Measurements from ENCODE around the gene PDLIM1. TPM values are rescaled to one million over a fixed set of nuclear protein-coding genes. Genes with fewer than 3 reads are reported as not detected.

PDLIM1 gene
- total and polyA plus RNA-seq, 9 of the 15 experiments (the other 6 are each of a cell fraction or from before 2014, with no cell fraction given), result 19.8 to 164 (median 39.1) TPM

DNA sequence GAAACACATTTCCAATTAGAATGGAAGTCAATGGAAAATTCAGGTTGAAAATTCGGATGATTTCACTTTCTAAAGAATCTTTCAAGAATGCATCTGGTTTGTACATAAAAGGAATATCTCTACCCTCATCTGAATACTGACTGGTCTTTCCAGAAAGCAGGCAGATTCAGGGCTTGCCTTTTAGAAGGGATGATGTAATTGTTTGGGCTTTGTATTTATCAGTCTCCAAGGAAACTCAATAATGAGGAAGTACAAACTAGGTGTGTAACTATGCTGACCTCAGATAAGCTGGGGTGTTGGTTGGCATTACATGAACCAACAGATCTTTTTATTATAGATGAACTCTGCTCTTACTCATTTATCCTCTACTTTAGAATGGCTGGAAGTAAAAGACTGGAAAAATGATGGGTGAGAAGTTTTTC, 24.1 kb downstream of the PDLIM1 start (continued):
- TF ChIP-seq SREBF2 (CRISPR knock-in tag; IDR thresholded peaks at IDR 0.05) (no peak), LEF1 (IDR thresholded peaks at IDR 0.05) (peak; percentile 70; the same call in 1 of the 2 replicates), ELF1 (tag; IDR thresholded peaks at IDR 0.05) (peak; percentile 75), ZNF175 (CRISPR knock-in tag; IDR thresholded peaks at IDR 0.05; ENCODE audit: low read depth) (peak; percentile 68; the same call in 1 of the 2 replicates), STAT5B (CRISPR knock-in tag; IDR thresholded peaks at IDR 0.05) (no peak), RBM34 (IDR thresholded peaks at IDR 0.05; ENCODE audit: borderline replicate concordance, insufficient read depth, low read length) (no peak), NCOA6 (IDR thresholded peaks at IDR 0.05) (no peak), ZNF124 (CRISPR knock-in tag; IDR thresholded peaks at IDR 0.05) (no peak), SPI1 (IDR thresholded peaks at IDR 0.05; ENCODE audit: borderline replicate concordance, low read depth, low read length) (peak; percentile 81), ZFX (CRISPR knock-in tag; IDR thresholded peaks at IDR 0.05) (no peak), HNRNPLL (IDR thresholded peaks at IDR 0.05; ENCODE audit: low read depth, low read length, poor library complexity, severe bottlenecking) (no peak), TSC22D4 (tag; IDR thresholded peaks at IDR 0.05) (no peak), SMAD3 (CRISPR knock-in tag; conservative IDR thresholded peaks at IDR 0.05) (no peak), EP400 (IDR thresholded peaks at IDR 0.05) (peak; percentile 59; the same call in 1 of the 2 replicates), HDAC2 (IDR thresholded peaks at IDR 0.05) (peak; percentile 41; the same call in 1 of the 2 replicates), CREM (IDR thresholded peaks at IDR 0.05; ENCODE audit: low read depth) (peak; percentile 35; the same call in 1 of the 2 replicates), FOXA3 (CRISPR knock-in tag; conservative IDR thresholded peaks at IDR 0.05 in 1 of 2, IDR thresholded peaks at IDR 0.05 in 1 of 2) (no peak), CTBP1 (IDR thresholded peaks at IDR 0.05; ENCODE audit: borderline replicate concordance) (peak; percentile 52; the same call in 1 of the 2 replicates), ZEB2 (IDR thresholded peaks at IDR 0.05) (peak; percentile 83; the same call in 1 of the 2 replicates), EP300 (IDR thresholded peaks at IDR 0.05; ENCODE audit: low read length) (peak; percentile 81), CHD1 (IDR thresholded peaks at IDR 0.05; ENCODE audit: low read length) (no peak)
- TF ChIP-seq, protein P1, sequence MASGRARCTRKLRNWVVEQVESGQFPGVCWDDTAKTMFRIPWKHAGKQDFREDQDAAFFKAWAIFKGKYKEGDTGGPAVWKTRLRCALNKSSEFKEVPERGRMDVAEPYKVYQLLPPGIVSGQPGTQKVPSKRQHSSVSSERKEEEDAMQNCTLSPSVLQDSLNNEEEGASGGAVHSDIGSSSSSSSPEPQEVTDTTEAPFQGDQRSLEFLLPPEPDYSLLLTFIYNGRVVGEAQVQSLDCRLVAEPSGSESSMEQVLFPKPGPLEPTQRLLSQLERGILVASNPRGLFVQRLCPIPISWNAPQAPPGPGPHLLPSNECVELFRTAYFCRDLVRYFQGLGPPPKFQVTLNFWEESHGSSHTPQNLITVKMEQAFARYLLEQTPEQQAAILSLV (tag; IDR thresholded peaks at IDR 0.05), result no peak
- TF ChIP-seq, protein P2, sequence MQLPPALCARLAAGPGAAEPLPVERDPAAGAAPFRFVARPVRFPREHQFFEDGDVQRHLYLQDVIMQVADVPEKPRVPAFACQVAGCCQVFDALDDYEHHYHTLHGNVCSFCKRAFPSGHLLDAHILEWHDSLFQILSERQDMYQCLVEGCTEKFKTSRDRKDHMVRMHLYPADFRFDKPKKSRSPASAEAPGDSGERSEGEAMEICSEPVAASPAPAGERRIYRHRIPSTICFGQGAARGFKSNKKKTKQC (CRISPR knock-in tag; IDR thresholded peaks at IDR 0.05), result no peak
- TF ChIP-seq, protein P3, sequence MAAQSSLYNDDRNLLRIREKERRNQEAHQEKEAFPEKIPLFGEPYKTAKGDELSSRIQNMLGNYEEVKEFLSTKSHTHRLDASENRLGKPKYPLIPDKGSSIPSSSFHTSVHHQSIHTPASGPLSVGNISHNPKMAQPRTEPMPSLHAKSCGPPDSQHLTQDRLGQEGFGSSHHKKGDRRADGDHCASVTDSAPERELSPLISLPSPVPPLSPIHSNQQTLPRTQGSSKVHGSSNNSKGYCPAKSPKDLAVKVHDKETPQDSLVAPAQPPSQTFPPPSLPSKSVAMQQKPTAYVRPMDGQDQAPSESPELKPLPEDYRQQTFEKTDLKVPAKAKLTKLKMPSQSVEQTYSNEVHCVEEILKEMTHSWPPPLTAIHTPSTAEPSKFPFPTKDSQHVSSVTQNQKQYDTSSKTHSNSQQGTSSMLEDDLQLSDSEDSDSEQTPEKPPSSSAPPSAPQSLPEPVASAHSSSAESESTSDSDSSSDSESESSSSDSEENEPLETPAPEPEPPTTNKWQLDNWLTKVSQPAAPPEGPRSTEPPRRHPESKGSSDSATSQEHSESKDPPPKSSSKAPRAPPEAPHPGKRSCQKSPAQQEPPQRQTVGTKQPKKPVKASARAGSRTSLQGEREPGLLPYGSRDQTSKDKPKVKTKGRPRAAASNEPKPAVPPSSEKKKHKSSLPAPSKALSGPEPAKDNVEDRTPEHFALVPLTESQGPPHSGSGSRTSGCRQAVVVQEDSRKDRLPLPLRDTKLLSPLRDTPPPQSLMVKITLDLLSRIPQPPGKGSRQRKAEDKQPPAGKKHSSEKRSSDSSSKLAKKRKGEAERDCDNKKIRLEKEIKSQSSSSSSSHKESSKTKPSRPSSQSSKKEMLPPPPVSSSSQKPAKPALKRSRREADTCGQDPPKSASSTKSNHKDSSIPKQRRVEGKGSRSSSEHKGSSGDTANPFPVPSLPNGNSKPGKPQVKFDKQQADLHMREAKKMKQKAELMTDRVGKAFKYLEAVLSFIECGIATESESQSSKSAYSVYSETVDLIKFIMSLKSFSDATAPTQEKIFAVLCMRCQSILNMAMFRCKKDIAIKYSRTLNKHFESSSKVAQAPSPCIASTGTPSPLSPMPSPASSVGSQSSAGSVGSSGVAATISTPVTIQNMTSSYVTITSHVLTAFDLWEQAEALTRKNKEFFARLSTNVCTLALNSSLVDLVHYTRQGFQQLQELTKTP (IDR thresholded peaks at IDR 0.05; ENCODE audit: low read depth in 1 of 2, partially characterized antibody in 2 of 2), result no peak
- TF ChIP-seq, protein P4, sequence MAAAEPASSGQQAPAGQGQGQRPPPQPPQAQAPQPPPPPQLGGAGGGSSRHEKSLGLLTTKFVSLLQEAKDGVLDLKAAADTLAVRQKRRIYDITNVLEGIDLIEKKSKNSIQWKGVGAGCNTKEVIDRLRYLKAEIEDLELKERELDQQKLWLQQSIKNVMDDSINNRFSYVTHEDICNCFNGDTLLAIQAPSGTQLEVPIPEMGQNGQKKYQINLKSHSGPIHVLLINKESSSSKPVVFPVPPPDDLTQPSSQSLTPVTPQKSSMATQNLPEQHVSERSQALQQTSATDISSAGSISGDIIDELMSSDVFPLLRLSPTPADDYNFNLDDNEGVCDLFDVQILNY (CRISPR knock-in tag; IDR thresholded peaks at IDR 0.05), result no peak

Data from K562 (cell line).